Erythroblast (primary cell): Measurements from ENCODE around the gene MED13L.

Source experiments
- GATA1 ChIP-seq: IDR thresholded peaks from 2 replicates; pipeline ENCODE4 v1.6.1; 2011; ENCODE audit warnings: low read depth, mild to moderate bottlenecking, control low read depth, low read length, moderate library complexity
- POLR2A ChIP-seq: IDR thresholded peaks from 2 replicates; pipeline ENCODE4 v1.6.1; 2011; ENCODE audit warnings: mild to moderate bottlenecking, low read length

GRCh38 chr12:116121453-116121871, 156.0 kb downstream of the MED13L start:
- TF ChIP-seq POLR2A: no peak
- no peak for TF ChIP-seq GATA1
